ENCODE data around the gene SLC16A10.

DNA sequence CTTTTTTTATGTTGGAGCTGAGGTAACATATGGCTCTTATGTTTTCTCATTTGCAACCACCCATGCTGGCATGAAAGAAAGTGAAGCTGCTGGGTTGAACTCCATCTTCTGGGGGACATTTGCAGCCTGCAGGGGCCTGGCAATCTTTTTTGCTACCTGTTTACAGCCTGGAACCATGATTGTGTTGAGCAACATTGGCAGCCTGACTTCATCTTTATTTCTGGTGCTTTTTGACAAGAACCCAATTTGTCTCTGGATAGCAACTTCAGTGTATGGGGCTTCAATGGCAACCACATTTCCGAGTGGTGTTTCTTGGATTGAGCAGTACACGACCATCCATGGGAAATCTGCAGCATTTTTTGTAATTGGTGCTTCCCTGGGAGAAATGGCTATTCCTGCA is 179.0 kb downstream of the SLC16A10 start:
- no peak for TF ChIP-seq POLR2A (IDR thresholded peaks at IDR 0.05; ENCODE audit: low read depth, low read length)
- no peak for TF ChIP-seq POLR2AphosphoS5 (IDR thresholded peaks at IDR 0.05; ENCODE audit: low read depth, low read length)
- TF ChIP-seq TAF1 (IDR thresholded peaks at IDR 0.05; ENCODE audit: borderline replicate concordance, low read depth, low read length), result no peak

Measured in GM12892 (cell line).